PC-9 (cell line): ENCODE results near the gene MRPL48. TPM values are rescaled to one million over a fixed set of nuclear protein-coding genes. Genes with fewer than 3 reads are reported as not detected.

Experiments
- BruUV-seq: library from RNA; stranded (reverse); fragments of 400-500 nt; replicated peaks from 2 replicates; lab custom pipeline; 2021; lab: Mats Ljungman, UMichigan
- CTCF ChIA-PET: fragments of 300-600 bp; sonication (Branson Sonifier 250); formaldehyde crosslinking; loops from one replicate; lab custom pipeline; 2022; ENCODE audit warnings: antibody characterized with exemption; lab: Charles Lee
- POLR2A ChIA-PET: fragments of 300-600 bp; sonication (Branson Sonifier 250); formaldehyde crosslinking; loops from one replicate; lab custom pipeline; 2022; ENCODE audit warnings: antibody characterized with exemption; ENCODE audit not compliant: unreplicated experiment; lab: Charles Lee
- DNase-seq, 2 experiments: peaks; one replicate each; pipeline versions ENCODE4 v3.0.0 to v3.0.0-alpha.2; 2015 to 2022; ENCODE audit warnings: mixed read lengths in 1 of 2
- H2AFZ ChIP-seq: fragments of 200-600 bp; sonication (generic); 2 replicates; pipeline ENCODE4 v1.8.1; 2017; ENCODE audit warnings: antibody characterized with exemption
- H3F3A ChIP-seq: fragments of 200-600 bp; sonication (generic); 2 replicates; pipeline ENCODE4 v1.8.1; 2017; ENCODE audit warnings: antibody characterized with exemption, mild to moderate bottlenecking, low read depth; ENCODE audit not compliant: insufficient read depth
- H3K27ac ChIP-seq: fragments of 200-600 bp; sonication (generic); 2 replicates; pipeline ENCODE4 v1.6.1; 2016; ENCODE audit warnings: mixed run types
- H3K27me3 ChIP-seq: fragments of 200-600 bp; sonication (generic); 2 replicates; pipeline ENCODE4 v1.6.1; 2016; ENCODE audit warnings: low read depth, mixed run types; ENCODE audit not compliant: insufficient read depth
- H3K36me3 ChIP-seq: fragments of 200-600 bp; sonication (generic); 2 replicates; pipeline ENCODE4 v1.6.1; 2016; ENCODE audit warnings: low read depth, mixed run types
- H3K4me1 ChIP-seq: fragments of 200-600 bp; sonication (generic); replicated peaks from 2 replicates; pipeline ENCODE4 v1.6.1; 2016; ENCODE audit warnings: mixed run types; ENCODE audit not compliant: insufficient read depth
- H3K4me2 ChIP-seq: fragments of 200-600 bp; sonication (generic); 2 replicates; pipeline ENCODE4 v1.6.1; 2017; ENCODE audit warnings: mixed run types
- H3K4me3 ChIP-seq: fragments of 200-600 bp; sonication (generic); 2 replicates; pipeline ENCODE4 v1.6.1; 2016; ENCODE audit warnings: mixed run types
- H3K79me2 ChIP-seq: fragments of 200-600 bp; sonication (generic); 2 replicates; pipeline ENCODE4 v1.6.1; 2017; ENCODE audit warnings: low read depth, mixed run types
- H3K9me2 ChIP-seq: fragments of 200-600 bp; sonication (generic); 2 replicates; pipeline ENCODE4 v1.8.1; 2017; ENCODE audit warnings: mild to moderate bottlenecking; ENCODE audit not compliant: insufficient read depth
- H3K9me3 ChIP-seq: fragments of 200-600 bp; sonication (generic); 2 replicates; pipeline ENCODE4 v1.8.1; 2016; ENCODE audit warnings: low read depth; ENCODE audit not compliant: insufficient read depth
- H4K20me1 ChIP-seq: fragments of 200-600 bp; sonication (generic); 2 replicates; pipeline ENCODE4 v1.8.1; 2017; ENCODE audit not compliant: insufficient read depth
- EZH2 ChIP-seq: fragments of 200-600 bp; sonication (generic); IDR thresholded peaks from 2 replicates; pipeline ENCODE4 v1.8.0; 2017; ENCODE audit warnings: antibody characterized with exemption, low read depth
- intact Hi-C: fragments of 100-400 bp; cut with micrococcal nuclease; formaldehyde crosslinking; loops from one replicate; pipeline ENCODE4 v1.10.0; 2022; ENCODE audit not compliant: unreplicated experiment
- total RNA-seq: library from RNA; stranded (reverse); gene quantifications from 2 replicates; pipeline ENCODE4 v1.2.3, GENCODE V29; 2021
- TF ChIP-seq, protein P1 (sequence below): fragments of 200-600 bp; sonication (generic); conservative IDR thresholded peaks from 2 replicates; pipeline ENCODE4 v1.6.1; 2017; ENCODE audit warnings: mixed run types, antibody characterized with exemption, mild to moderate bottlenecking, moderate library complexity

The MRPL48 gene
- total RNA-seq, 1 experiment from 2014 or later: 64.5 TPM

GRCh38 chr11:73907191-73907590, 119.5 kb downstream of the MRPL48 start:
- TF ChIP-seq EZH2: no peak
- TF ChIP-seq, protein P1, sequence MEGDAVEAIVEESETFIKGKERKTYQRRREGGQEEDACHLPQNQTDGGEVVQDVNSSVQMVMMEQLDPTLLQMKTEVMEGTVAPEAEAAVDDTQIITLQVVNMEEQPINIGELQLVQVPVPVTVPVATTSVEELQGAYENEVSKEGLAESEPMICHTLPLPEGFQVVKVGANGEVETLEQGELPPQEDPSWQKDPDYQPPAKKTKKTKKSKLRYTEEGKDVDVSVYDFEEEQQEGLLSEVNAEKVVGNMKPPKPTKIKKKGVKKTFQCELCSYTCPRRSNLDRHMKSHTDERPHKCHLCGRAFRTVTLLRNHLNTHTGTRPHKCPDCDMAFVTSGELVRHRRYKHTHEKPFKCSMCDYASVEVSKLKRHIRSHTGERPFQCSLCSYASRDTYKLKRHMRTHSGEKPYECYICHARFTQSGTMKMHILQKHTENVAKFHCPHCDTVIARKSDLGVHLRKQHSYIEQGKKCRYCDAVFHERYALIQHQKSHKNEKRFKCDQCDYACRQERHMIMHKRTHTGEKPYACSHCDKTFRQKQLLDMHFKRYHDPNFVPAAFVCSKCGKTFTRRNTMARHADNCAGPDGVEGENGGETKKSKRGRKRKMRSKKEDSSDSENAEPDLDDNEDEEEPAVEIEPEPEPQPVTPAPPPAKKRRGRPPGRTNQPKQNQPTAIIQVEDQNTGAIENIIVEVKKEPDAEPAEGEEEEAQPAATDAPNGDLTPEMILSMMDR: peak; percentile 40; the same call in 1 of the 2 replicates
- Histone ChIP-seq H4K20me1 (no peaks in the 10 kb centered on the region), H3K9me2 (no peaks in the 10 kb centered on the region), H3K79me2 (no peaks in the 10 kb centered on the region), H3K36me3 (peaks cover 25% of the 10 kb centered on the region; the same call in 1 of the 2 replicates), H2AFZ (no peak overlapping the region), H3K4me3 (no peak overlapping the region), H3F3A (no peaks in the 10 kb centered on the region), H3K27ac (0 out of 2 replicates have a peak overlapping the region, but pooled peaks have one; percentile 9), H3K4me2 (no peak overlapping the region), H3K27me3 (no peaks in the 10 kb centered on the region), H3K4me1 (no peaks in the 10 kb centered on the region), H3K9me3 (no peaks in the 10 kb centered on the region)
- peak; percentile 14 to 56 for DNase-seq
- ChIA-PET POLR2A (interaction anchor here (0.6 kb wide), 1 partner anchor 281 kb away, joined by 8 read pairs; no protein-coding TSS in a partner anchor), CTCF (no interaction called here)
- no TSS peak for BruUV-seq
- intact Hi-C loops: no loop called here

DNA sequence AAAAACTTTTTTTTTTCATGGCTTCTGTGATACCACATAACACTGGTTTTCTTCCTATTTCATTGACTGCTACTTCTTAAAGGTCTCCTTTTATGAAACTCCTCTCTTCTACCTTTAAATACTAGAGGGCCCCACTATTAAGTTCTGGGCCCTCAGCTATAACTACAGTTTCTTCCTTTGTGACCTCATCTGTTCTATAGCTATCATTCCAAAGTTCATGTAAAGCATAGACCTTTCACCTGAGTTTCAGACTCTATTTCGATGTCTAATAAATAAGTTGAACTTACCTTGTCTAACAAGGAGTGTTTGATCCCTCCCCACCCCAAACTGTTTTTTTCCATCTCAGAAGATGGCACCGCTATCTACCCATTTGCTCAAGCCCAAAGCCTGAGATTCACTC, 124.4 kb downstream of the MRPL48 start:
- Histone ChIP-seq H3K9me3 (no peaks in the 10 kb centered on the region), H3K79me2 (no peaks in the 10 kb centered on the region), H3K4me1 (no peaks in the 10 kb centered on the region), H3K27ac (no peak overlapping the region), H4K20me1 (no peaks in the 10 kb centered on the region), H3K4me2 (no peak overlapping the region), H3K4me3 (no peak overlapping the region), H2AFZ (no peak overlapping the region), H3K9me2 (no peaks in the 10 kb centered on the region), H3K27me3 (no peaks in the 10 kb centered on the region), H3F3A (peaks cover 9% of the 10 kb centered on the region; the same call in 1 of the 2 replicates), H3K36me3 (peaks cover 34% of the 10 kb centered on the region)
- DNase-seq: no peak
- ChIA-PET POLR2A (no interaction called here), CTCF (no interaction called here)
- no TSS peak for BruUV-seq
- no peak for TF ChIP-seq EZH2
- TF ChIP-seq, protein P1: no peak
- intact Hi-C loops: loop anchor here (10.0 kb wide), 1 partner anchor 227 kb away; no protein-coding TSS in a partner anchor

GRCh38 chr11:73913472-73913871, 125.8 kb downstream of the MRPL48 start:
- Histone ChIP-seq H3K27ac (no peak overlapping the region), H2AFZ (no peak overlapping the region), H3K9me2 (no peaks in the 10 kb centered on the region), H3K4me2 (no peak overlapping the region), H3K36me3 (peaks cover 42% of the 10 kb centered on the region), H4K20me1 (no peaks in the 10 kb centered on the region), H3K79me2 (no peaks in the 10 kb centered on the region), H3F3A (peaks cover 9% of the 10 kb centered on the region; the same call in 1 of the 2 replicates), H3K9me3 (no peaks in the 10 kb centered on the region), H3K4me1 (no peaks in the 10 kb centered on the region), H3K27me3 (no peaks in the 10 kb centered on the region), H3K4me3 (no peak overlapping the region)
- ChIA-PET CTCF (no interaction called here), POLR2A (no interaction called here)
- TF ChIP-seq, protein P1: no peak
- TF ChIP-seq EZH2: no peak
- no TSS peak for BruUV-seq
- intact Hi-C loops: loop anchor here (10.0 kb wide), 1 partner anchor 229 kb away; no protein-coding TSS in a partner anchor
- DNase-seq: no peak
